HL-60 (cell line): Measurements from ENCODE around the gene FEM1A.

ENCODE experiments used
- DNase-seq, 2 experiments: peaks; one replicate each; pipeline ENCODE4 v3.0.0-alpha.2; 2010 to 2020; ENCODE audit warnings: low read depth in 1 of 2, low spot score in 1 of 2
- H3K27ac ChIP-seq: fragments of 250-450 bp; sonication (Bioruptor Pico); replicated peaks from 2 replicates; pipeline ENCODE4 v1.5.1; 2020; ENCODE audit warnings: mild to moderate bottlenecking, moderate library complexity
- H3K27me3 ChIP-seq: fragments of 250-450 bp; sonication (Bioruptor Pico); 2 replicates; pipeline ENCODE4 v1.5.1; 2021; ENCODE audit warnings: mild to moderate bottlenecking, moderate library complexity; ENCODE audit not compliant: insufficient read depth, poor library complexity, severe bottlenecking
- H3K4me3 ChIP-seq: replicated peaks from 2 replicates; pipeline ENCODE4 v1.5.1; 2011; ENCODE audit warnings: mild to moderate bottlenecking, control low read depth, low read length; ENCODE audit not compliant: insufficient read depth
- CTCF ChIP-seq: IDR thresholded peaks from one replicate; pipeline ENCODE4 v1.5.1; 2011; ENCODE audit warnings: low read length, control low read depth, inconsistent platforms; ENCODE audit not compliant: insufficient read depth
- GABPA ChIP-seq: IDR thresholded peaks from 2 replicates; pipeline ENCODE4 v1.6.1; 2012; ENCODE audit warnings: low read depth
- POLR2AphosphoS5 ChIP-seq: IDR thresholded peaks from 2 replicates; pipeline ENCODE4 v1.6.1; 2012; ENCODE audit warnings: low read depth
- REST ChIP-seq: IDR thresholded peaks from 2 replicates; pipeline ENCODE4 v1.6.1; 2012; ENCODE audit warnings: low read depth; ENCODE audit not compliant: insufficient replicate concordance
- SPI1 ChIP-seq: IDR thresholded peaks from 2 replicates; pipeline ENCODE4 v1.6.1; 2012; ENCODE audit warnings: low read depth, mild to moderate bottlenecking, borderline replicate concordance

Gene FEM1A

GRCh38 chr19:4823577-4823976 lies 32.0 kb downstream of the FEM1A start:
- DNase-seq = no peak
- TF ChIP-seq GABPA (no peak), SPI1 (no peak), CTCF (no peak), REST (no peak), POLR2AphosphoS5 (no peak)
- H3K27me3 ChIP-seq = no peaks in the 10 kb centered on the region
- H3K4me3 ChIP-seq = no peak overlapping the region
- H3K27ac ChIP-seq = no peak overlapping the region

GRCh38 chr19:4829001-4829712 lies 37.6 kb downstream of the FEM1A start:
- Histone ChIP-seq H3K27ac (no peak overlapping the region), H3K4me3 (no peak overlapping the region; the same call in 1 of the 2 replicates), H3K27me3 (no peaks in the 10 kb centered on the region)
- TF ChIP-seq SPI1 = peak; percentile 62; the same call in 1 of the 2 replicates
- TF ChIP-seq CTCF = peak; percentile 13
- no peak for TF ChIP-seq REST
- DNase-seq = peak in 1 of 2 experiments; percentile 69

- no peak overlapping the region for H3K27ac ChIP-seq
- H3K4me3 ChIP-seq = no peak overlapping the region
- no peaks in the 10 kb centered on the region for H3K27me3 ChIP-seq
- TF ChIP-seq CTCF (no peak), GABPA (no peak)
- DNase-seq = no peak
Measured at GRCh38 chr19:4830332-4830731, 38.8 kb downstream of the FEM1A start.

- Histone ChIP-seq H3K4me3 (peak overlapping the region; percentile 82), H3K27me3 (no peaks in the 10 kb centered on the region), H3K27ac (no peak overlapping the region)
- no peak for DNase-seq
- TF ChIP-seq SPI1 = no peak
- TF ChIP-seq GABPA = no peak
- TF ChIP-seq REST = no peak
- TF ChIP-seq CTCF = no peak
- TF ChIP-seq POLR2AphosphoS5 = no peak
Measured at GRCh38 chr19:4830768-4831265, 39.3 kb downstream of the FEM1A start.
